DOHH2 (cell line): ENCODE data around the gene CLK4.

ENCODE experiments used
- CTCF ChIP-seq: fragments of 200-600 bp; sonication (generic); IDR thresholded peaks from one replicate; pipeline ENCODE4 v1.5.1; 2014; ENCODE audit warnings: antibody characterized with exemption, mild to moderate bottlenecking, low read depth, low read length; ENCODE audit not compliant: poor library complexity, severe bottlenecking
- EZH2phosphoT487 ChIP-seq: fragments of 200-600 bp; sonication (generic); IDR thresholded peaks from 2 replicates; pipeline ENCODE4 v1.6.1; 2017; ENCODE audit warnings: borderline replicate concordance, mild to moderate bottlenecking, antibody characterized with exemption, low read length, moderate library complexity, mixed read lengths

DNA sequence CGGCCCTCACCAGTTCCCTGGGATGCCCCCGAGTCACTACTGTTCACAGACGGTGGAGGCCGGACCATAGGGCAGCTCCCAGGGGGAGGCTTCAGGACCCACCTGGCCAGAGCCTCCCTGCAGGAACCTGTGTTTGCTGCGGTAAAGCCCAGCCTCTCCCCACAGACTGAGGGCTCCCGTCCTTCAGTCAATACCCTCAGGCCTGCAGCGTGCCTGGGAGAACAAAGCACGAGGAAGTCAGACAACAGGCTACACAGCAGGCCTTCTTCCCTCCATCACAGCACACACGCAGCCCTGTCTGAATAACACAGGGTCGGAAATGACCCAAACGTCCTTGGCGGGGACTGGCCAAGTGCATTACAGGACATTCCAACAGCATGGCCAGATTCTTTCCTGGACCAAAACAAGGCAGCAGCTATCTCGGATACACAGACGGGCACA is 71.1 kb downstream of the CLK4 start:
- TF ChIP-seq CTCF = no peak
- no peak for TF ChIP-seq EZH2phosphoT487
